Measurements from ENCODE around the gene BIK.

Gene BIK

DNA sequence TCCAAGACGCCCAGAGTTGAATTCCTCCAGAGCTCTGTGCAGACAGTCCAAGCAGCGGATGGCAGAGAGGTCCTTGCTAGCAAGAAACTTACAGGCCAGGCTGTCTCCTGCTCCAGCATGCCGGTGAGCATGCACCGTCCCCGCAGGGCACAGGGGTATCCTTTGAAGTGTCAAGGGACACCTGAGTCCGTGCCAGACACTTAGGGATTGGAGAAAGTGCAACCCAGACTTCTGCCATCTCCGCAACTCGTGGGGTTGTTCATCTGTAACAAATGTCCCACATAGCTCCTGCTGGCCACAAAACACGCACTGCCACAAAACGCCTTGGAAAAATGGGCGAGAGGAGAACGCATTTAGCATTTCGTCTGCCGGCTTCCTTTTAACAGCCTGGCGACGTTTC lies 54.1 kb downstream of the BIK start:
- no peak for DNase-seq

- DNase-seq: no peak
Observed at GRCh38 chr22:43166132-43166930, 55.8 kb downstream of the BIK start.

GRCh38 chr22:43167001-43167589 lies 56.5 kb downstream of the BIK start:
- no peak for DNase-seq

DNA sequence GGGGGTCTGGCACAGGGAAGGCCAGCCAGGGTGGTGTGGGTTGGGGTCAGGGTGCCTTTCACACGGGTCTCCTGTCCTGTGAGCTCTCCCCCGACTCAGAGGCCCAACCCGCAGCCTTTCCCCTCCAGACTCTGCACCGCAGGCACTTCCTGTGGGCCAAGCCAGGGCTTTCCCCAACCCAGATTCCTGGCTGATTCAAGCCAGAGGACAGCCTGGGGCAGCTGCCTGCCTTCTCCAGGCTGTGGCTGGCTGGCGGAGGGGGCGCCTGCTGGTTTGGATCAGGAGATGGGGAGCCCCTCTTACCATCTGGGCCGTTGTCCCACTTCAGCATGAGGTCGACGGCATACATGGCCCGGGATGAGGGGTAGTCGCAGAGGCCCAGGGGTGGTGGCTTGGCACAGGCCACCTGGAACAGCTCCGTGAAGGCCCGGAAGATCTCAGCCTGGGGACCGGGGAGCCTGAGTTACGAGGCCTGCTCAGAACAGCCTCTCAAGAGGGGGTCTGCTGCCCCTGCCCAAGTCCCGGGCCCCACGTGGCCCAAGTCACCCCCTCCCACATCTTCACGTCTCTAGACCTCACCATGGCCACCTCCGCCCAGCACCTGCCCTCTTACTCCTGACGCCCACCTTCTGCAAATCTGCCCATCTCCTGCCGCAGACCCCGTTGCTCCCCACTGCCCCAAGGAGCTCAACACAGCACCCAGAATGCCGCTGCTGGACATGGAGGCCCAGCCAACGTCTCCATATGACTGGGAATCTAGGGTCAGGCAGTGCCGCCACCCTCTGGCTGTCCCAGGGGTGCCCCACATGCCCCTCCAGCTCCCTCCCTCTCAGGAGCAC lies 58.1 kb downstream of the BIK start:
- no peak for DNase-seq

GRCh38 chr22:43169310-43170130 lies 59.0 kb downstream of the BIK start:
- no peak for DNase-seq

DNA sequence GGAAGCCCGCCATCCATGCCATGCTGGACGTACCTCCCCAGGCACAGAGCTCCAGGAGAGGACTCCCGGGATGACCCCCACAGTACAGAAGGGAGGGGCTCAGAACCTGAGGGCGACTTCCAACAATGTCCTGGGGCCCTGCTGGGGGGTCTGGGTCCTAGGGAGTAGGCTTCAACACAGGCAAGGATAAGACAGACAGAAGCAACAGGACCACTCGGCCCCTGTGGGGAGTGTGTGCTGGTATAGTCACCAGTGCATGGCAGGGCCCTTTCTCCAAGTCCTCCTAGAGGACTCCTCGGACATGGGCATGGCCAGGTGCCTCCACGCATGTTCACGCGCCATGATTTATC lies 59.6 kb downstream of the BIK start:
- no peak for DNase-seq

GRCh38 chr22:43171019-43171491 lies 60.5 kb downstream of the BIK start:
- DNase-seq: no peak

DNA sequence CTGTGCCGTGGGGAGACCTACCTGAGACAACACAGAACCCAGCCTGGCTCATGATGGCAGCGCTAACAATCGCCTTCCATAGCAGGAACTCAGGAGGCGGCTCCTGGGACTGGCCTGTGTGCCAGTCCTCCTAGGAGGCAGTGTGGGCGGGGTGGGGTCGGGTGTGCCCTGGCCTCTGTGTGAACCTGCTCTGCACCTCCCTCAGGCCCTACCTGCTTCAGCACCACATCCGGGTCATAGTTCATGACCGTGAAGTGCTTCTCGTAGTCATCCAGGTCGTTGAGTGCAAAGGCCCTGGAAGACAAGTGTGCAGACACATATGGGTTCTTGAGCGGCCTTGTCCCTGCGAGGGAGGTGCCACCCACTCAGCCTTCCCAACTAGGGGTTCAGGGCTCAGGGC lies 61.1 kb downstream of the BIK start:
- DNase-seq: no peak

DNA sequence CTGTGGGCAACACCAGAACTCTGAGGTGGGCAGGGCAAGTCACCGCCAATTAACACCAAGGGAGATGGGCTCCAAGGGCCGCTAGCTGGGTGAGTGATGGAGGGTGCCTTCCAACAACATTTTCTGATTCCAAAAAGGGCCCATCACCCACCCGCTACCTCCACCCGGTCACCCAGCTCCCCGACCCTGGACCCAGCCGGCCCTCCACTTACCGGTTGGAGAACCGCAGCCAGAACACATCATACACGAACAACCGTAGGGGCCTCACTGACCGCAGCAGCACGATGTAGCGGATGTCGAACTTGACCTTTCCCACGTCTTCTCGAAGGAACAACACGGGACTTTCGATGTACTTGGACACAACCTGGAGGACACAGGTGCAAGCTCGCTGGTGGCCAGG lies 61.6 kb downstream of the BIK start:
- no peak for DNase-seq

GRCh38 chr22:43173566-43173965 lies 63.0 kb downstream of the BIK start:
- DNase-seq: no peak

DNA sequence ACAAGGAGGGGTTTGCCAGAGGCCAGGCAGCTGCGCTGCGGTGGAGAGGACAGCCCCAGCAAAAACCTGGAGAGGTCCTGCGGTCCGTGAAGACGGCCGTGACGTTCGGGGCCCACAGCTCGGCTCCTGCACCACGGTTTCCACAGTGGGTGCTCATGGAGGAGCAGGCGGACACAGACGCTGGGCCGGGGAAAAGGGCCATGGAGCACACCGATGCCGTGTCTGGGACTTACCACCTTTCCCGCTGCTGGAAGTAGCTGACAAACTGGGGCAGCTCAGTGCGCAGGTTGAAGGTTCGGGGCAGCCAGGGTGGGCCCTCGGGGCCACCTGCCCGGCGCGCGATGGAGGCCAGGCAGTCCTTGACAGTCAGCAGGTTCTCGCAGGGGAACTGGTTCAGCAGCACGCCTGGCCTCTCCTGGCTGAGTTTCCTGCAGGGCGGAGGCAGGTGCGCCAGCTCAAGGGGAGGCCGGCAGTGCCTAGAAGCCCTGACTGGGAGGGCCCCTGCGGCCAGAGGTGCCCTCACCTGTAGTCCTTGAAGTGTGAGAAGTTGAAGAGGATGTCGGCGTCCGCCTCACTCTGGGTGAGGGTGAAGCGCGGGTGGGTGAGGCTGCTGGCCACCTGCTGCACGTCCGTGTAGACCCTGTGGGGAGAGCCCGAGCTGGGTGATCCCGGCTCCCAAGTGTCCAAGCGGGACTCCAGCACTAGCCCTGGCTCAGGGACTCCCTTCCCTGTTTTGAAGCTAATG lies 63.6 kb downstream of the BIK start:
- DNase-seq: no peak

DNA sequence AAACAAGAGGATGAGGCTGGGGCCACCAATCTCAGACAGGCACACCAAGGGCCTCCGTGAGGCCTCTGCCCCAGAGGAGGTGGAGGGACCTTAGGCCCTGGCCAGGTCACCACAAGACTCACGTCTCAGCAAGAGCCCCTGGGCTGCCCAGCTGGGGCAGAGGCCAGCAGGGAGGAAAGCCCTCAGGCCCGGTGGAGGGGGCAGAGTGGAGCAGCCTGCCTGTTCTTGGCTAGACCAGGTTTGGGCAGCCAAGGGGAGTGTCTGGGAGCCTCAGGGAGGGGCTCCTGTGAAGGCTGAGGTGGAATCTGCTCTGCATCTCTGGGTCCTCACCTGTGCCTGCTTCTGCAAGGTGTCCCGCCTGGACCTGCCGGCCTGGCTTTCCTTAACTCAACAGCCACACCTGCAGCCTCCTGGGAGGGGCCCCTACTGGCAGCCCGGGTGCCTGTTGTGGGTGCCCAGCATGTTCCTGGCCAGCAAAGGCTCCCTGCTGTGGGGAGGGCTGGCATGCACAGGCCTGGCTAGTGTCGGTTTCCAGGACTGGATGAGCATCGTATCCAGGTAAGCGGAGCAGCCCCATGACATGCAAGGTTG lies 64.5 kb downstream of the BIK start:
- DNase-seq: peak; percentile 23

- DNase-seq: no peak
Observed at GRCh38 chr22:43176090-43176489, 65.5 kb downstream of the BIK start.

DNA sequence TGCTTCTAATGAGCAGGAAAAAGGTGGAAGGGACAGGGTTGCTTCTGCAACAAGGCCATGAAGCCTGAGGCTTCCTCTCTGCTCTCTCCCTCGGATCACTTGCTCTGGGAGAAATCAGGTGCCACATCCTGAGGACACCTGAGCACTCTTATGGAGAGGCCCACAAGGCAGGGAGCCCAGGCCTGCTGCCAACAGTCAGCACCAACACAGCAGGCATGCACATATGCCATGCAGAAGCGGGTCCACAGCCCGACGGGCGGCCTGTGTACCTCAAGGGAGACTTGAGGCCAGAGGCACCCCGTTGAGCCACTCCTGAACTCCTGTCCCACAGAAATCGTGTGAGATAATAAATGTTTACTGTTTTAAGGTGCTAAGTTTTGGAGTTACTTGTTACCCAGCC lies 66.9 kb downstream of the BIK start:
- DNase-seq: no peak

Data from NCI-H146 (cell line).